HEK293 (cell line): Measurements from ENCODE around the gene KDM4B.
A peak's percentile ranks its signal among the peaks of the same experiment; 100 is the strongest.

Experiments
- GLIS1 ChIP-seq: fragments of 450-650 bp; formaldehyde crosslinking; IDR thresholded peaks from 2 replicates; pipeline ENCODE4 v1.5.1; 2016; ENCODE audit warnings: missing biosample characterization, missing genetic modification characterization
- KLF1 ChIP-seq: fragments of 450-650 bp; formaldehyde crosslinking; IDR thresholded peaks from 2 replicates; pipeline ENCODE4 v1.5.1; 2016; ENCODE audit warnings: missing biosample characterization, missing genetic modification characterization
- KLF10 ChIP-seq: fragments of 450-650 bp; IDR thresholded peaks from 2 replicates; pipeline ENCODE4 v1.5.1; 2018; ENCODE audit warnings: missing biosample characterization, mild to moderate bottlenecking, missing genetic modification characterization
- MZF1 ChIP-seq: fragments of 450-650 bp; formaldehyde crosslinking; IDR thresholded peaks from 2 replicates; pipeline ENCODE4 v1.5.1; 2017; ENCODE audit warnings: missing biosample characterization, missing genetic modification characterization, borderline replicate concordance
- SALL2 ChIP-seq: fragments of 450-650 bp; formaldehyde crosslinking; IDR thresholded peaks from 2 replicates; pipeline ENCODE4 v1.5.0; 2017; ENCODE audit warnings: missing biosample characterization, mild to moderate bottlenecking, missing genetic modification characterization, borderline replicate concordance
- SP7 ChIP-seq: fragments of 450-650 bp; formaldehyde crosslinking; IDR thresholded peaks from 2 replicates; pipeline ENCODE4 v1.5.1; 2016; ENCODE audit warnings: missing biosample characterization, missing genetic modification characterization
- ZBTB1 ChIP-seq: fragments of 450-650 bp; formaldehyde crosslinking; IDR thresholded peaks from 2 replicates; pipeline ENCODE4 v1.5.1; 2016; ENCODE audit warnings: missing biosample characterization, missing genetic modification characterization
- ZBTB11 ChIP-seq: fragments of 450-650 bp; formaldehyde crosslinking; conservative IDR thresholded peaks from 2 replicates; pipeline ENCODE4 v1.5.1; 2016; ENCODE audit warnings: low read depth, missing biosample characterization, missing genetic modification characterization
- ZBTB21 ChIP-seq: fragments of 450-650 bp; formaldehyde crosslinking; IDR thresholded peaks from 2 replicates; pipeline ENCODE4 v1.5.1; 2017; ENCODE audit warnings: missing biosample characterization, missing genetic modification characterization
- ZEB2 ChIP-seq: fragments of 450-650 bp; formaldehyde crosslinking; IDR thresholded peaks from 2 replicates; pipeline ENCODE4 v1.5.1; 2016; ENCODE audit warnings: missing biosample characterization, missing genetic modification characterization
- ZFP3 ChIP-seq: fragments of 450-650 bp; formaldehyde crosslinking; IDR thresholded peaks from 2 replicates; pipeline ENCODE4 v1.5.1; 2016; ENCODE audit warnings: low read depth, missing biosample characterization, missing genetic modification characterization
- ZFP69B ChIP-seq: fragments of 450-650 bp; formaldehyde crosslinking; IDR thresholded peaks from 2 replicates; pipeline ENCODE4 v1.5.1; 2016; ENCODE audit warnings: missing biosample characterization, missing genetic modification characterization
- ZNF140 ChIP-seq: fragments of 450-650 bp; formaldehyde crosslinking; IDR thresholded peaks from 2 replicates; pipeline ENCODE4 v1.5.1; 2016; ENCODE audit warnings: missing biosample characterization, missing genetic modification characterization
- ZNF169 ChIP-seq: fragments of 450-650 bp; formaldehyde crosslinking; IDR thresholded peaks from 2 replicates; pipeline ENCODE4 v1.5.1; 2016; ENCODE audit warnings: missing biosample characterization, missing genetic modification characterization
- ZNF23 ChIP-seq: fragments of 450-650 bp; formaldehyde crosslinking; IDR thresholded peaks from 2 replicates; pipeline ENCODE4 v1.5.1; 2016; ENCODE audit warnings: missing biosample characterization, missing genetic modification characterization, borderline replicate concordance
- ZNF280C ChIP-seq: fragments of 450-650 bp; formaldehyde crosslinking; IDR thresholded peaks from 2 replicates; pipeline ENCODE4 v1.5.1; 2016; ENCODE audit warnings: missing biosample characterization, missing genetic modification characterization
- ZNF37A ChIP-seq: fragments of 450-650 bp; IDR thresholded peaks from 2 replicates; pipeline ENCODE4 v1.5.1; 2018; ENCODE audit warnings: missing biosample characterization, missing genetic modification characterization
- ZNF394 ChIP-seq: fragments of 450-650 bp; formaldehyde crosslinking; IDR thresholded peaks from 2 replicates; pipeline ENCODE4 v1.5.1; 2016; ENCODE audit warnings: missing biosample characterization, missing genetic modification characterization, mild to moderate bottlenecking, moderate library complexity, borderline replicate concordance
- ZNF561 ChIP-seq: fragments of 450-650 bp; IDR thresholded peaks from 2 replicates; pipeline ENCODE4 v1.5.1; 2018; ENCODE audit warnings: missing biosample characterization, missing genetic modification characterization, borderline replicate concordance
- ZNF692 ChIP-seq: fragments of 450-650 bp; formaldehyde crosslinking; IDR thresholded peaks from 2 replicates; pipeline ENCODE4 v1.5.1; 2016; ENCODE audit warnings: missing biosample characterization, missing genetic modification characterization
- ZNF707 ChIP-seq: fragments of 450-650 bp; formaldehyde crosslinking; IDR thresholded peaks from 2 replicates; pipeline ENCODE4 v1.5.1; 2016; ENCODE audit warnings: missing biosample characterization, missing genetic modification characterization
- ZNF843 ChIP-seq: fragments of 450-650 bp; formaldehyde crosslinking; IDR thresholded peaks from 2 replicates; pipeline ENCODE4 v1.5.1; 2016; ENCODE audit warnings: missing biosample characterization, missing genetic modification characterization
- TF ChIP-seq, protein P1 (sequence below): fragments of 450-650 bp; formaldehyde crosslinking; IDR thresholded peaks from 2 replicates; pipeline ENCODE4 v1.5.1; 2017; ENCODE audit warnings: missing biosample characterization, missing genetic modification characterization
- TF ChIP-seq, protein P2 (sequence below): fragments of 450-650 bp; formaldehyde crosslinking; IDR thresholded peaks from 2 replicates; pipeline ENCODE4 v1.5.1; 2016; ENCODE audit warnings: missing biosample characterization, missing genetic modification characterization, borderline replicate concordance
- TF ChIP-seq, protein P3 (sequence below): fragments of 450-650 bp; IDR thresholded peaks from 2 replicates; pipeline ENCODE4 v1.5.1; 2018; ENCODE audit warnings: missing biosample characterization, missing genetic modification characterization

Gene KDM4B

GRCh38 chr19:4968462-4969291, at the start of gene KDM4B (continued):
- peak; percentile 74; the same call in 1 of the 2 replicates for TF ChIP-seq SP7 (tag by site-specific recombination)
- TF ChIP-seq SALL2 (tag by site-specific recombination), result no peak
- TF ChIP-seq, protein P1, sequence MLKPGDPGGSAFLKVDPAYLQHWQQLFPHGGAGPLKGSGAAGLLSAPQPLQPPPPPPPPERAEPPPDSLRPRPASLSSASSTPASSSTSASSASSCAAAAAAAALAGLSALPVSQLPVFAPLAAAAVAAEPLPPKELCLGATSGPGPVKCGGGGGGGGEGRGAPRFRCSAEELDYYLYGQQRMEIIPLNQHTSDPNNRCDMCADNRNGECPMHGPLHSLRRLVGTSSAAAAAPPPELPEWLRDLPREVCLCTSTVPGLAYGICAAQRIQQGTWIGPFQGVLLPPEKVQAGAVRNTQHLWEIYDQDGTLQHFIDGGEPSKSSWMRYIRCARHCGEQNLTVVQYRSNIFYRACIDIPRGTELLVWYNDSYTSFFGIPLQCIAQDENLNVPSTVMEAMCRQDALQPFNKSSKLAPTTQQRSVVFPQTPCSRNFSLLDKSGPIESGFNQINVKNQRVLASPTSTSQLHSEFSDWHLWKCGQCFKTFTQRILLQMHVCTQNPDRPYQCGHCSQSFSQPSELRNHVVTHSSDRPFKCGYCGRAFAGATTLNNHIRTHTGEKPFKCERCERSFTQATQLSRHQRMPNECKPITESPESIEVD (tag by site-specific recombination), result no peak
- TF ChIP-seq KLF1, result peak; percentile 48; the same call in 1 of the 2 replicates
- peak; percentile 60; the same call in 1 of the 2 replicates for TF ChIP-seq ZNF843 (tag by site-specific recombination)
- TF ChIP-seq KLF10, result peak; percentile 96
- TF ChIP-seq ZNF37A (tag by site-specific recombination), result no peak
- TF ChIP-seq ZNF23, result no peak
- no peak for TF ChIP-seq ZBTB1 (tag by site-specific recombination)
- peak; percentile 91 for TF ChIP-seq ZNF692 (tag by site-specific recombination)
- peak; percentile 78 for TF ChIP-seq GLIS1 (tag by site-specific recombination)
- TF ChIP-seq ZFP69B, result peak; percentile 76
- no peak for TF ChIP-seq ZBTB11
- TF ChIP-seq ZBTB21, result no peak
- 0 out of 2 replicates have a peak, but pooled peaks have one; percentile 21 for TF ChIP-seq MZF1 (tag by site-specific recombination)
- TF ChIP-seq ZNF561, result peak; percentile 40; the same call in 1 of the 2 replicates
- no peak for TF ChIP-seq ZNF394 (tag by site-specific recombination)
- TF ChIP-seq ZNF169 (tag by site-specific recombination), result no peak
- TF ChIP-seq ZNF707 (tag by site-specific recombination), result no peak
- 0 out of 2 replicates have a peak, but pooled peaks have one; percentile 10 for TF ChIP-seq ZFP3
- TF ChIP-seq, protein P2, sequence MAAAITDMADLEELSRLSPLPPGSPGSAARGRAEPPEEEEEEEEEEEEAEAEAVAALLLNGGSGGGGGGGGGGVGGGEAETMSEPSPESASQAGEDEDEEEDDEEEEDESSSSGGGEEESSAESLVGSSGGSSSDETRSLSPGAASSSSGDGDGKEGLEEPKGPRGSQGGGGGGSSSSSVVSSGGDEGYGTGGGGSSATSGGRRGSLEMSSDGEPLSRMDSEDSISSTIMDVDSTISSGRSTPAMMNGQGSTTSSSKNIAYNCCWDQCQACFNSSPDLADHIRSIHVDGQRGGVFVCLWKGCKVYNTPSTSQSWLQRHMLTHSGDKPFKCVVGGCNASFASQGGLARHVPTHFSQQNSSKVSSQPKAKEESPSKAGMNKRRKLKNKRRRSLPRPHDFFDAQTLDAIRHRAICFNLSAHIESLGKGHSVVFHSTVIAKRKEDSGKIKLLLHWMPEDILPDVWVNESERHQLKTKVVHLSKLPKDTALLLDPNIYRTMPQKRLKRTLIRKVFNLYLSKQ (tag by site-specific recombination), result no peak
- TF ChIP-seq, protein P3, sequence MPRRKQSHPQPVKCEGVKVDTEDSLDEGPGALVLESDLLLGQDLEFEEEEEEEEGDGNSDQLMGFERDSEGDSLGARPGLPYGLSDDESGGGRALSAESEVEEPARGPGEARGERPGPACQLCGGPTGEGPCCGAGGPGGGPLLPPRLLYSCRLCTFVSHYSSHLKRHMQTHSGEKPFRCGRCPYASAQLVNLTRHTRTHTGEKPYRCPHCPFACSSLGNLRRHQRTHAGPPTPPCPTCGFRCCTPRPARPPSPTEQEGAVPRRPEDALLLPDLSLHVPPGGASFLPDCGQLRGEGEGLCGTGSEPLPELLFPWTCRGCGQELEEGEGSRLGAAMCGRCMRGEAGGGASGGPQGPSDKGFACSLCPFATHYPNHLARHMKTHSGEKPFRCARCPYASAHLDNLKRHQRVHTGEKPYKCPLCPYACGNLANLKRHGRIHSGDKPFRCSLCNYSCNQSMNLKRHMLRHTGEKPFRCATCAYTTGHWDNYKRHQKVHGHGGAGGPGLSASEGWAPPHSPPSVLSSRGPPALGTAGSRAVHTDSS (tag by site-specific recombination), result no peak
- no peak for TF ChIP-seq ZNF280C (tag by site-specific recombination)
- TF ChIP-seq ZEB2 (tag by site-specific recombination), result peak; percentile 17; the same call in 1 of the 2 replicates
- no peak for TF ChIP-seq ZNF140 (tag by site-specific recombination)
